Nephron progenitor cell (in vitro differentiated cells): ENCODE measurements around the gene GGTLC2.
"Not testable (repeated sequence)": the region's sequence is repeated elsewhere in the genome, so short reads cannot be mapped to it uniquely, and the experiment has no call there.

ENCODE experiments used
- DNase-seq: peaks from one replicate; pipeline ENCODE4 v3.0.0; 2021
- H3K27ac Mint-ChIP-seq: 2 replicates; pipeline ENCODE4 v1.8.0; 2021; ENCODE audit warnings: mild to moderate bottlenecking, moderate library complexity, mixed read lengths
- H3K27me3 Mint-ChIP-seq: 2 replicates; pipeline ENCODE4 v1.8.0; 2021; ENCODE audit warnings: mild to moderate bottlenecking, low read depth, mixed read lengths; ENCODE audit not compliant: poor library complexity
- H3K36me3 Mint-ChIP-seq: 2 replicates; pipeline ENCODE4 v1.8.0; 2021; ENCODE audit warnings: low read depth, mixed read lengths
- H3K4me1 Mint-ChIP-seq: 2 replicates; pipeline ENCODE4 v1.8.0; 2021; ENCODE audit warnings: mixed read lengths
- H3K4me3 Mint-ChIP-seq: 2 replicates; pipeline ENCODE4 v1.8.0; 2021; ENCODE audit warnings: mild to moderate bottlenecking, moderate library complexity, mixed read lengths
- H3K9me3 Mint-ChIP-seq: 2 replicates; pipeline ENCODE4 v1.8.0; 2021; ENCODE audit warnings: mild to moderate bottlenecking, moderate library complexity, mixed read lengths
- TF ChIP-seq, protein P1 (sequence below): fragments of 200-600 bp; sonication (generic); IDR thresholded peaks from 2 replicates; pipeline ENCODE4 v1.5.0; 2021; ENCODE audit warnings: antibody characterized with exemption

Gene GGTLC2

DNA sequence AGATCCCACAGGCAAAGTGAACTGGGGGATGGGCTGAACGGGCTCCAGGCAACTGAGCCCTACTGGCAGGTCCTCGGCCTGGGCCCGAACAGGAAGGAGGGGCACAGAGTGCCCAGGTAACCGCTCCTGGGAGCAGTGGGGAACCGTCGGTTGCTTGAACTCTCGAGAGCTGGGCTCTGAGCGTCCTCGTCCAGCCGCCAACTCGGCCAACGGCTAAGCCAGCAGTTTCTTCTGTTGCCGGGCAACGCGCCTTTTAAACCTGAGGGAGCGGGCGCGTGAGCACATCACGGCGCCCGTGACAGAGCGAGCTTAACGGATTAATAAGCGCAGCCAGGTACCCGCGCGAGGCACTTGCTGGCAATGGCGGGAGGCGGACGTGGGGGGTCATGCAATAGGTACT lies at the start of gene GGTLC2:
Gene GGTLC2 (plus strand): TSS at position 301 of the 400 bp plus-strand sequence. CDS start 1,732 bp downstream, outside the sequence.
- not testable (repeated sequence) for H3K27me3 Mint-ChIP-seq

DNA sequence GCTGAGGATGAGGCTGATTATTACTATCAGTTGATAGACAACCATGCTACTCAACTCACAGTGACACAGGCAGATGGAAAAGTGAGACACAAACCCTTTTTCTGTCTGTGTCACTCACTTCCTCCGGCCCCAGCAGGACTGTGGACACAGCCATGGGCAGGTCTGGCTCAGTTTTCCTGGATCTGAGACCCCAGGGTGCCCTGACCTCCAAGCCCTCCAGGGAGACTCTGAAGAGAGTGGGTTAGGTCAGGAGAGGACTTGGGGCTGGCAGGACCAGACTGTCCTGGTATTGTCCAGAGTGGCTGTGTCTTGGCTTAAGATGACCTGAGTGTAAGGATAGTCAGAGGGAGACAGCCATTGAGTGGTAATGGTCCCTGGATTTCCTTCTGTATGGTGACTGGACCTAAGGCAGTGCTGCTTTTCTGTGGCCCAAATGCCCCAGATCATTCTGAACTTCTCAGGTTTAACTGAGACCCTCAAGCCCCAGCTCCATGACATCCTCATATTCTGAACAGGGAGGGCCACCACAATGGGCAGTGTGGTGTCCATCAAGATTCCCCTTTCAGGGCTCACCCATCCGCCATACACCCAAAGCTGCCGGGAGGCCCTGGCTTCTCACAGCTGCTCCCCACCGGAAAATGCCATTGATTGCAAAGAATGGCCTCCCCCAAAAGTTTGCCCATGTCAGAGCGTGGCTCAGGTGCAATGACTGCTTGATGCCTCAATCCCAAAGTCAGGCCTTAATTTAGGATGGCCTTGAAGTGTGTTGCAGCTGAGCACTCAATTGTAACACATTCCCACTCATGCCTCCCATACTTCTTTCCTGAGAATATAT lies 49.2 kb upstream of the GGTLC2 start:
- Mint-ChIP-seq H3K36me3 (no peaks in the 10 kb centered on the region), H3K27me3 (peaks cover 42% of the 10 kb centered on the region), H3K9me3 (no peaks in the 10 kb centered on the region), H3K4me1 (peaks cover 23% of the 10 kb centered on the region), H3K4me3 (no peak overlapping the region), H3K27ac (no peak overlapping the region)
- DNase-seq, result no peak
- TF ChIP-seq, protein P1, sequence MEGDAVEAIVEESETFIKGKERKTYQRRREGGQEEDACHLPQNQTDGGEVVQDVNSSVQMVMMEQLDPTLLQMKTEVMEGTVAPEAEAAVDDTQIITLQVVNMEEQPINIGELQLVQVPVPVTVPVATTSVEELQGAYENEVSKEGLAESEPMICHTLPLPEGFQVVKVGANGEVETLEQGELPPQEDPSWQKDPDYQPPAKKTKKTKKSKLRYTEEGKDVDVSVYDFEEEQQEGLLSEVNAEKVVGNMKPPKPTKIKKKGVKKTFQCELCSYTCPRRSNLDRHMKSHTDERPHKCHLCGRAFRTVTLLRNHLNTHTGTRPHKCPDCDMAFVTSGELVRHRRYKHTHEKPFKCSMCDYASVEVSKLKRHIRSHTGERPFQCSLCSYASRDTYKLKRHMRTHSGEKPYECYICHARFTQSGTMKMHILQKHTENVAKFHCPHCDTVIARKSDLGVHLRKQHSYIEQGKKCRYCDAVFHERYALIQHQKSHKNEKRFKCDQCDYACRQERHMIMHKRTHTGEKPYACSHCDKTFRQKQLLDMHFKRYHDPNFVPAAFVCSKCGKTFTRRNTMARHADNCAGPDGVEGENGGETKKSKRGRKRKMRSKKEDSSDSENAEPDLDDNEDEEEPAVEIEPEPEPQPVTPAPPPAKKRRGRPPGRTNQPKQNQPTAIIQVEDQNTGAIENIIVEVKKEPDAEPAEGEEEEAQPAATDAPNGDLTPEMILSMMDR, result no peak

More for the DNA sequence above, at the start of gene GGTLC2:
- not testable (repeated sequence) for H3K4me1 Mint-ChIP-seq, H3K27ac Mint-ChIP-seq, H3K36me3 Mint-ChIP-seq, H3K4me3 Mint-ChIP-seq, H3K9me3 Mint-ChIP-seq, DNase-seq

DNA sequence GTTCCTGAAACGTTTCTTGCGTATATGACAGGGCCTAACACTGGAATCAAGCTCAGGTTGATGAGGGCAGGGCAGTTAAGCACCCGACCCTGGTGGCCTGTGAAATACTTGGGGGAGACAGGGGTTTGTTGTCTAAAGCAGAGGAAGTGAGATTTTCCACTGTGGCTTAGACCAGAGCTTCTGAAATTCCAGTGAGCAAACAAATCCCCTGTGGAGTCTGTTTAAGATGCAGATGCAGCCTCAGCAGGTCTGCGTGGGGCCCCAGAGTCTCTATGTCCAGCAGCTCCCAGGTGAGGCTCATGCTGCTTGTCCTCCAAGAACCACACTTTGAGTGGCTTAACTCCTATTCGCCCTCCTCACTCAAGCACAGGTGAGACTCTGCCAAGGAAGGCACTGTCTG lies 46.3 kb upstream of the GGTLC2 start:
- Mint-ChIP-seq H3K27me3 (peaks cover 46% of the 10 kb centered on the region), H3K9me3 (no peaks in the 10 kb centered on the region), H3K27ac (no peak overlapping the region), H3K4me1 (peaks cover 15% of the 10 kb centered on the region), H3K36me3 (no peaks in the 10 kb centered on the region), H3K4me3 (no peak overlapping the region)
- DNase-seq, result no peak
- TF ChIP-seq, protein P1, result no peak

DNA sequence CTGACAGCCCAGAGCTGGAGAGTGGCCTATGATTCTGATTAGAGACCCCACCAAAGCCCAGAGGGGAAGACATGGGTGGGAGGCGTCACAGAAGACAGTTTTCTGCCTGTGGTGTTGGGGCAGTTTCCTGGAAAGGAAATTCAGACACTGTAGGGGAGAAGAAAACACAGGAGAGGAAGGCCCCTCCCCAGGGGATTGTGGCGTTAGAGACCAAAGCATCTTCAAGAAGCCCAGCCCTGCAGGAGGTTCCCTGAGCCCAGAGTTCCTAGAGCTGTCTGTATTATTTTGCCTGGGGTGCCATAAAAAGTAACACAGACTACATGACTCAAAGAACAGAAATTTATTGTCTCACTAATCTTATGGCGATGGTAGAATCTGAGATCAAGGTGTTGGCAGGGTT lies 45.2 kb upstream of the GGTLC2 start:
- H3K9me3 Mint-ChIP-seq, result no peaks in the 10 kb centered on the region
- no peak overlapping the region for H3K4me3 Mint-ChIP-seq
- TF ChIP-seq, protein P1, result no peak
- H3K36me3 Mint-ChIP-seq, result no peaks in the 10 kb centered on the region
- peaks cover 53% of the 10 kb centered on the region for H3K27me3 Mint-ChIP-seq
- H3K27ac Mint-ChIP-seq, result no peak overlapping the region
- DNase-seq, result no peak
- peaks cover 6% of the 10 kb centered on the region for H3K4me1 Mint-ChIP-seq

DNA sequence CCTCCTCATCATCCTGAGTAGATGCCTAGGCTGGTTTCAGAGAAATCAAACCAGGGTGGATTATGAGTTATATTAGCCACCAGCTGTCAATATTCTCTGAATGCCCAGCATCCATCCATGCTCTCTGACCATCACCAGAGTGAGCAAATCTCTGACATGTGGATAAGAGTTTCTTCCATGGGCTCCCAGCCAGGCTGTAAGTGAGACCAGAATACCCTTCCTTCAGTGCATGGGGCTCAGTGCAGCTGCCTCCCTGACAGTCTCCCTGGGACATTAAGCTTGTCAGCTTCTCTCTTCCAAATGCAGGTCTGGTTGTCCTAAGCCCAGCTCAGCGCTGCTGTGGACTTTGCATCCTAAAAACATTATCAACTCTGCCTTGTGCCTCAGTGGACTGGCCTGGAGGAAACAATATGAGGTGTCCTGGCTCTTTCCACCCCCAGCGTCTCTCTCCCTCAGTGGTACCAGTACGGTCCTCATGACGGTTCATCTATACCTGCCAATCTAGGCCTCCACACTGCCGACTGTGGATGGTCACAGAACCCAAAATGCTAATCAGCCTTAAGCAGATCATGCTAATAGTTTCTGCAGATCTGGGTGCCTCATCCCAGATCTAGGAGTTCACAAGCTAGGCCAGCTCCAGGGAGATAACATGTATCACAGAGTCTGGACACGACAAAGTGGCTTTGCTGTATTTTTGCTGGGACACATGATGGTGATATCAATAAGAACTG lies 43.7 kb upstream of the GGTLC2 start:
- Mint-ChIP-seq H3K9me3 (no peaks in the 10 kb centered on the region), H3K4me3 (no peak overlapping the region), H3K36me3 (no peaks in the 10 kb centered on the region), H3K27ac (no peak overlapping the region), H3K27me3 (peaks cover 54% of the 10 kb centered on the region), H3K4me1 (peaks cover 3% of the 10 kb centered on the region)
- TF ChIP-seq, protein P1, result no peak
- DNase-seq, result no peak

DNA sequence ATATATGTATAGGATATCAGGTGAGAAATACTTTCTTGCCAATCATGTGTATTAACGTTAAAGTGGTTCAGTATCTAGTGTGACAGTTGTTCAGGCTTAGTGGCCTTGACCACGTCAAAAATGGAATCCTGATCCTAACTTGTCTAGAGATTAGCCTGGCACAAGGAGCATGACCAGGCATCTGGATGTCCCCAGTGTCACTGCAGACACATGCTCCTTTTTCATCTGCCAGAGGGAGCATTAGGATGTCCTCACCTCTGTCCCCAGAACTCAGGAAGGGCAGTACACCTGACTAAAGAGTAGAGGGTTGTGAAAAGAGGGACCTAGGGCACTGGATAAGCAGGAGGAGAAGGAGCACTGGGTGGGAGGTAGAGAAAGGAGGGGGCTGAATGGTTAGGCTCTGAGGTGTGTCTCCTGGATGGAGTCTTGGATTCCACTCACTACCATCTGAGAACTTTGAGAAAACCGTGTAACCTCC lies 40.9 kb upstream of the GGTLC2 start:
- Mint-ChIP-seq H3K27me3 (peaks cover 42% of the 10 kb centered on the region), H3K4me1 (peaks cover under 1% of the 10 kb centered on the region), H3K4me3 (no peak overlapping the region), H3K36me3 (no peaks in the 10 kb centered on the region), H3K9me3 (no peaks in the 10 kb centered on the region), H3K27ac (no peak overlapping the region)
- TF ChIP-seq, protein P1, result no peak
- no peak for DNase-seq
